Astrocyte of the spinal cord (primary cell): ENCODE data around the gene BRF1.

Experiments used
- DNase-seq: peaks from one replicate; pipeline ENCODE4 v3.0.0; 2011; ENCODE audit warnings: low read depth, low spot score
- H3K4me3 ChIP-seq: 2 replicates; pipeline ENCODE4 v1.5.1; 2011; ENCODE audit warnings: low read depth, mild to moderate bottlenecking, low read length, moderate library complexity
- in situ Hi-C: cut with HindIII; loops from 2 replicates; pipeline ENCODE4 v1.10.0; 2017; ENCODE audit warnings: low sequenced_read_pairs
- TF ChIP-seq, protein P1 (sequence below): IDR thresholded peaks from 2 replicates; pipeline ENCODE4 v1.5.1; 2012; ENCODE audit warnings: low read depth, mild to moderate bottlenecking, low read length, inconsistent platforms

Gene BRF1

GRCh38 chr14:105185001-105185400, 115.8 kb downstream of the BRF1 start:
- in situ Hi-C loops: no loop called here
- DNase-seq: no peak
- TF ChIP-seq, protein P1, sequence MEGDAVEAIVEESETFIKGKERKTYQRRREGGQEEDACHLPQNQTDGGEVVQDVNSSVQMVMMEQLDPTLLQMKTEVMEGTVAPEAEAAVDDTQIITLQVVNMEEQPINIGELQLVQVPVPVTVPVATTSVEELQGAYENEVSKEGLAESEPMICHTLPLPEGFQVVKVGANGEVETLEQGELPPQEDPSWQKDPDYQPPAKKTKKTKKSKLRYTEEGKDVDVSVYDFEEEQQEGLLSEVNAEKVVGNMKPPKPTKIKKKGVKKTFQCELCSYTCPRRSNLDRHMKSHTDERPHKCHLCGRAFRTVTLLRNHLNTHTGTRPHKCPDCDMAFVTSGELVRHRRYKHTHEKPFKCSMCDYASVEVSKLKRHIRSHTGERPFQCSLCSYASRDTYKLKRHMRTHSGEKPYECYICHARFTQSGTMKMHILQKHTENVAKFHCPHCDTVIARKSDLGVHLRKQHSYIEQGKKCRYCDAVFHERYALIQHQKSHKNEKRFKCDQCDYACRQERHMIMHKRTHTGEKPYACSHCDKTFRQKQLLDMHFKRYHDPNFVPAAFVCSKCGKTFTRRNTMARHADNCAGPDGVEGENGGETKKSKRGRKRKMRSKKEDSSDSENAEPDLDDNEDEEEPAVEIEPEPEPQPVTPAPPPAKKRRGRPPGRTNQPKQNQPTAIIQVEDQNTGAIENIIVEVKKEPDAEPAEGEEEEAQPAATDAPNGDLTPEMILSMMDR: no peak
- H3K4me3 ChIP-seq: no peak overlapping the region

GRCh38 chr14:105184461-105184860, 116.3 kb downstream of the BRF1 start:
- in situ Hi-C loops: no loop called here
- DNase-seq: no peak

DNA sequence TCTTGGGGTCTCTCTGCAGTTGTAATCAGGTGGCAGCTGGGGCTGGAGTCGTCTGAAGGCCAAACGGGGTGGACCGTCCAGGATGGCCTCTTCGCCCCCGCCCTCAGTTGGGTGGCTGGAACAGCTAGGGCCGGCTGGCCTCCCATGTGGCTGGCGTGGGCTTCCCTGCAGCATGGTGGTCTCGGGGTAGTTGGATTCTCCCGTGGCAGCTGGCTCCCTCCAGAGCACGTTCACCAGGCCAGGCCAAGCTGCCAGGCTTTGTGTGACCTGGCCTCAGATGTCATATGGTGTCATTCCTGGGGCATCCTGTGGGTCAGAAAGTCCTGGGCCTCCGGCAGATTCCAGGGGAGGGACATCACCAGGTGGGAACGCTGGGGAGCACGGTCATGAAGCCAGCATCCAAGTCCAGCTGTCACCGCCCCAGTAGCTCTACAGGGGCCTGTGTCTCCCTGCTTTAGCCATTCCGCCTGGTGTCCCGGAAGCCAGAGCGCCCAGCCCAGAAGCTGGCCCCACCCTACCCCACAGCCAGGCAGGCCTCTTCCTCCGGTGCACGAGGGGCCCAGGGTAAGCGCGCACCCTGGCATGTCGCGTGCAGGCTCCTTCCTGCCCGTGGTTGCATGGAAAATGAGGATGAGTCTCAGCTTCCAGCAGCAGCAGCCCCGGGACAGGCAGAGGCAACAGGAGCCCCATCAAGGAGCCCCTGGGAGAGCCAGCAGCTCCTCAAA, 118.3 kb downstream of the BRF1 start:
- DNase-seq: no peak
- TF ChIP-seq, protein P1: no peak
- no peak overlapping the region for H3K4me3 ChIP-seq
- in situ Hi-C loops: no loop called here

More at GRCh38 chr14:105184461-105184860, 116.3 kb downstream of the BRF1 start:
- H3K4me3 ChIP-seq: no peak overlapping the region
- TF ChIP-seq, protein P1: no peak

GRCh38 chr14:105181549-105182295, 119.1 kb downstream of the BRF1 start:
- TF ChIP-seq, protein P1: no peak
- in situ Hi-C loops: no loop called here
- DNase-seq: no peak
- H3K4me3 ChIP-seq: no peak overlapping the region

- H3K4me3 ChIP-seq: peak within 1 kb of the TSS; percentile 40
- TF ChIP-seq, protein P1: no peak
- no peak for DNase-seq
- in situ Hi-C loops: no loop called here
Measured at GRCh38 chr14:105180592-105181548, 119.9 kb downstream of the BRF1 start, which contains the start of gene NUDT14. TSS of gene NUDT14 (minus strand) at chr14:105181312. CDS start at chr14:105181209, 103 bp downstream.

DNA sequence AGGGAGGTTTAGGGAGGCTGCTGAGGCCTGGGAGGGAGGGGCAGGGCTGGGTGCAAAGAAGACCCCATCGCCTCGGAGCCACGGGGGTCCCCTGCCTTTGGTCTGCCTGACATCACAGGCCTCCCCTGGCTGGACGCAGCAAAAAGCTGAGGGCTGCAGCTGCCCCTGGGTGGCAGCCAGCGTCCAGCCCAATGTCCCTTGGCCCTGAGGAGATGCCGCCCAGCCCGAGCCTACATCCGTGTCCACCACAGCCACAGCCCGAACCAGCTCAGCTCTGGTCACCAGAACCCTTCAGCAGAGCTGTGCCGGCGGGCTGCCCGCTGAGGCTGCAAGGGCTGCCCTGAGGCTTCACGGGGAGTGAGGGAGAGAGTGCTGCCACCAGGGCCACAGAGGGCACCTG, 121.6 kb downstream of the BRF1 start:
- TF ChIP-seq, protein P1: no peak
- no peak for DNase-seq
- H3K4me3 ChIP-seq: no peak overlapping the region
- in situ Hi-C loops: no loop called here
